BE2C (cell line): ENCODE measurements around the gene STRADA.

Experiments
- DNase-seq: peaks from one replicate; pipeline ENCODE4 v3.0.0-alpha.2; 2020
- H3K27me3 ChIP-seq: fragments of 250-450 bp; sonication (Bioruptor Pico); 2 replicates; pipeline ENCODE4 v1.5.1; 2020; ENCODE audit warnings: mild to moderate bottlenecking
- H3K36me3 ChIP-seq: fragments of 250-450 bp; sonication (Bioruptor Pico); 2 replicates; pipeline ENCODE4 v1.5.1; 2020; ENCODE audit warnings: mild to moderate bottlenecking
- H3K4me1 ChIP-seq: fragments of 250-450 bp; sonication (Bioruptor Pico); 2 replicates; pipeline ENCODE4 v1.5.1; 2020
- H3K4me3 ChIP-seq: 2 replicates; pipeline ENCODE4 v1.5.1; 2011; ENCODE audit warnings: low read depth, low read length
- H3K9me3 ChIP-seq: fragments of 250-450 bp; sonication (Bioruptor Pico); 2 replicates; pipeline ENCODE4 v1.5.1; 2020
- TF ChIP-seq, protein P1 (sequence below): IDR thresholded peaks from 2 replicates; pipeline ENCODE4 v1.5.1; 2012; ENCODE audit warnings: mild to moderate bottlenecking, low read depth, low read length

The STRADA gene

DNA sequence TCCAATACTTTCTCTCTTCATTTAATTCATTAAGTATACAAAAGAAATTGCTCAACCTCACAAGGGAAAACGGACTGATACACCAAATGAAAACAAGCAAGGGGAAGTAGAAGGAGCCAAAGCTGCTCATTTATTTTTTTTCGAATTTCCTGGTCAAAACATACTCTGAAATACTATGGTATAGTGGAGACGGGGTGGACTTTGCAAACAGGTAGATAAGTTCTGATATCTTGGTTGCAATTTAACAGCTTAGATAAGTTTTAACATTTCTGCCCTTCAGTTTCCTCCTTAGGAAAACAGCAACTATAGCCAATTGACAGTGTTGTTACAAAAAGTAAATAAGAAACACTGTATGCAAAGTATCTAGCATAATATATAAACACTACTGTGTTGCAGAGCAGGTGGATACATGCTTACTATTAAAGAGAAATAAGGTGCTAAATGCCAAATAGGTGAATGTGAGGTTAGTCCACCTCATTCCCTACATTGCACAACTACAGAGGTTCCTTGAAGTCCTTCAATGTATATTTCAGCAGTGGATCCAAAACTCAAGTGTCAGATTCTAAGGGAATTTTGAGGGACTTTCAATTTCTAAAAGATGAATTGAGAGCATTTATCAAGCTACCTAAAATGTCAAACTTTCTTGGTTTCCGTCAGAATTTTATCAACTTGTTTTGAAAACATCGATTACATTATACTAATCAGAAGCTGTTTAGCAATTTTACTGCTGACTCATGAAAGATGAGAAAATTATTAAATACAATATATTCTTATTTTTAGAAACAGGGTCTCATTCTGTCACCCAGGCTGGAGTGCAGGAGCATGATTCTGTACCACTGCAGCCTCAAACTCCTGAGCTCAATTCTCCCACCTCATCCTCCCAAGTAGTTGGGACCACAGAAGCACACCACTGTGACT, 20.8 kb upstream of the STRADA start:
- Histone ChIP-seq H3K4me3 (no peak overlapping the region), H3K27me3 (no peaks in the 10 kb centered on the region), H3K4me1 (no peaks in the 10 kb centered on the region), H3K9me3 (no peaks in the 10 kb centered on the region), H3K36me3 (peaks cover 81% of the 10 kb centered on the region)
- TF ChIP-seq, protein P1, sequence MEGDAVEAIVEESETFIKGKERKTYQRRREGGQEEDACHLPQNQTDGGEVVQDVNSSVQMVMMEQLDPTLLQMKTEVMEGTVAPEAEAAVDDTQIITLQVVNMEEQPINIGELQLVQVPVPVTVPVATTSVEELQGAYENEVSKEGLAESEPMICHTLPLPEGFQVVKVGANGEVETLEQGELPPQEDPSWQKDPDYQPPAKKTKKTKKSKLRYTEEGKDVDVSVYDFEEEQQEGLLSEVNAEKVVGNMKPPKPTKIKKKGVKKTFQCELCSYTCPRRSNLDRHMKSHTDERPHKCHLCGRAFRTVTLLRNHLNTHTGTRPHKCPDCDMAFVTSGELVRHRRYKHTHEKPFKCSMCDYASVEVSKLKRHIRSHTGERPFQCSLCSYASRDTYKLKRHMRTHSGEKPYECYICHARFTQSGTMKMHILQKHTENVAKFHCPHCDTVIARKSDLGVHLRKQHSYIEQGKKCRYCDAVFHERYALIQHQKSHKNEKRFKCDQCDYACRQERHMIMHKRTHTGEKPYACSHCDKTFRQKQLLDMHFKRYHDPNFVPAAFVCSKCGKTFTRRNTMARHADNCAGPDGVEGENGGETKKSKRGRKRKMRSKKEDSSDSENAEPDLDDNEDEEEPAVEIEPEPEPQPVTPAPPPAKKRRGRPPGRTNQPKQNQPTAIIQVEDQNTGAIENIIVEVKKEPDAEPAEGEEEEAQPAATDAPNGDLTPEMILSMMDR = no peak
- DNase-seq = no peak

DNA sequence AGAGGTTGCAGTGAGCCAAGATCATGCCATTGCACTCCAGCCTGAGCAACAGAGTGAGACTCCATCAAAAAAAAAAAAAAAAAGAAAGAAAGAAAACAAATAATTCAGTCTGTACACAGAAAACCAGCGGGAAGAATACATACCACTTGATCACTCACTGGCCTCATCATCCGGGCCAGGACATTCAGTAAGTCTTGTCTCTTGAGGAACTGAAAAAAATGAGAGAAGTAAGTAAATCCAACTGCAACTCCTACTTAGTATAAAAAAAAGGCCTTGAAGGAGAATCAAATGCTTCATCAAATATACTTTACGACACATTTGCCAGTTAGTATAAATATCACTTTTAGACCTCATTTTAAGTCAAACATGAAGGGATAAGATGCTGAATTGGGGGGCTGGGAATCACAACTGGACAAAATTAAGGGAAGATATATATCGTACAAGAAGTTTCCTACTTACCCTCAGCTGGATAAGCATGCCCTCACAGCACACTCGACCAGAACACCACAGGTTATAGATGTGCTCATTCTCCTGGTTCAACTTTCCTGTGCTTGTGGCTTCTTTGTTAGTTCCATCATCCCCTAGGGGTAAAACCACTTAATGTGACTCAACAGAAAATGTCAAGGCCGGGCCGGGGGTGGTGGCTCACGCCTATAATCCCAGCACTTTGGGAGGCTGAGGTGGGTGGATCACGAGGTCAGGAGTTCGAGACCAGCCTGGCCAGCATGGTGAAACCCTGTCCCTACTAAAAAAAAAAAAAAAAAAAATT, 19.4 kb upstream of the STRADA start:
- TF ChIP-seq, protein P1 = no peak
- Histone ChIP-seq H3K4me1 (no peaks in the 10 kb centered on the region), H3K9me3 (no peaks in the 10 kb centered on the region), H3K36me3 (peaks cover 82% of the 10 kb centered on the region), H3K27me3 (no peaks in the 10 kb centered on the region), H3K4me3 (no peak overlapping the region)
- no peak for DNase-seq

DNA sequence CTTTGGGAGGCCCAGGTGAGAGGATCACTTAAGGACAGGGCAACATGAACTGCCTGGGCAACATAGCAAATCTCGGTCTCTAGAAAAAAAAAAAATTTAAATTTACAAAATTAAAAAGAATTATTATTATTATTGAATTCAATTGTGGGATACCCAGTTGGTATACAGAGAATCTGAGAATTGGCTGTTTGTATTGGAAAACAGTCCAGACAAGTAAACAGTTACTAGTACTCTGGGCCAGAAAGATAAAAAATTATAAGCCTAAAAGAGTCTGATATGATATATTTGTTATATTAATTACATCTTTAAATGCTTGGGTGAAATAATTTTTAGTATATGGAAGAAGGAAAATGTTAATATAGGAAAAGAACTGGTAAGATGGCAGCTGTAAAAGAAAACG, 16.8 kb upstream of the STRADA start:
- Histone ChIP-seq H3K4me1 (no peaks in the 10 kb centered on the region), H3K36me3 (peaks cover 79% of the 10 kb centered on the region), H3K27me3 (no peaks in the 10 kb centered on the region), H3K4me3 (no peak overlapping the region), H3K9me3 (no peaks in the 10 kb centered on the region)
- TF ChIP-seq, protein P1 = no peak
- DNase-seq = no peak

DNA sequence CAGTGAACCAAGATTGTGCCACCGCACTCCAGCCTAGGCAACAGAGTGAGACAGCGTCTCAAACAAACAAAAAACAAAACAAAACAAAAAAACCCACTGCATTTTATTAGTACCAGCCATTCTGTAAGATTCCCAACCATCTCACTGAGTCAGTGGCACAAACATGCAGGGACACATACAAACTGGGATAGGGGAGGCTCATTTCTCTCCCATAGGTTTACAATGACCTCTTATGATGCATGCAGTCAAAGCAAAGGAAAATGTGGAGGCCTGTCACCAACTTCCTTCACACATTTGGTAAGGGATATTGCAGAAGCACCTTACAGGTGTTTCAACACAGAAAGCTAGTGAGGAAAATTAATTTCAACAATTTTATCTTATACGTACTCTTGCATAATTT, 12.4 kb upstream of the STRADA start:
- TF ChIP-seq, protein P1 = no peak
- DNase-seq = no peak
- H3K4me1 ChIP-seq = no peaks in the 10 kb centered on the region
- no peaks in the 10 kb centered on the region for H3K27me3 ChIP-seq
- no peaks in the 10 kb centered on the region for H3K9me3 ChIP-seq
- peaks cover 72% of the 10 kb centered on the region for H3K36me3 ChIP-seq
- H3K4me3 ChIP-seq = no peak overlapping the region

DNA sequence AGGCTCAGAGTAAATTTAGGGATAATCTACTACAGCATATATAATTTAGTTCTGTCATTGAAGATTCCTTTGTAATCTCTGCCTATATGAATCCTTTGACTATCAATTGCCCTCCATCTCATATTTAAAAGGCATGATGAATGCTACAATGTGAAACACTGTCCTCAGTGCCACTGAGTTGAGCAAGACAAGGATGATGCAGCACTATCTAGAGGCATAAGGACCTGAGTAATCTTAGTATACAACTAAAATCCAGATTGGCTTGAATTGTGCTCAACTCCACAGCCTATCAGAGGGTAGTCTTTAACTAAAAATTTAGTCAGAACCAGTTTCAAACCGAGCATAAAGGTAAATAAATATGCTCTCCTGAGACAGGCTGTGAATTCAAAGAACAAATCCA, 11.6 kb upstream of the STRADA start:
- no peak for DNase-seq
- no peaks in the 10 kb centered on the region for H3K4me1 ChIP-seq
- H3K27me3 ChIP-seq = no peaks in the 10 kb centered on the region
- TF ChIP-seq, protein P1 = no peak
- peaks cover 73% of the 10 kb centered on the region for H3K36me3 ChIP-seq
- H3K9me3 ChIP-seq = no peaks in the 10 kb centered on the region
- H3K4me3 ChIP-seq = no peak overlapping the region
